Measurements from ENCODE around the gene AGAP9. TPM values are rescaled to one million over a fixed set of nuclear protein-coding genes. Genes with fewer than 3 reads are reported as not detected.
"Not testable (repeated sequence)": the region's sequence is repeated elsewhere in the genome, so short reads cannot be mapped to it uniquely, and the experiment has no call there.

Gene AGAP9
- total and polyA plus RNA-seq, 2 of the 8 experiments (the other 6 are each of a cell fraction or from before 2014, with no cell fraction given): 7.2 to 9.3 TPM

DNA sequence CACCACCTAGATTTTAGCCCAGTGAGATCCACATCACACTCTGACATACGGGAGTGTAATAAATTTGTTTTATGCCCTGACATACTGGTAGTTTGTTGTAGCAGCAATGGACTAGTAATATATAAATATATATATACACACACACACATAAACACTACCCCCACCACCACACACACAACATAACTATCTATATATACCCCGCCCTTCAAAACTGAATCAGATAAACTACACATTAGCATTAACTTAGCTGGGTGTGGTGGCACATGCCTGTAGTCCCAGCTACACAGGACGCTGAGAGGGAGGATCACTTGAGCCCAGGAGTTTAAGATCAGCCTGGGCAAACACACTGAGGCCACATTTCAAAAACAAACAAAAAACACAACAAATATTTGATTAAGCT lies 13.0 kb upstream of the AGAP9 start:
- CTCF ChIA-PET (ENCODE audit: partially characterized antibody): not testable (repeated sequence)

DNA sequence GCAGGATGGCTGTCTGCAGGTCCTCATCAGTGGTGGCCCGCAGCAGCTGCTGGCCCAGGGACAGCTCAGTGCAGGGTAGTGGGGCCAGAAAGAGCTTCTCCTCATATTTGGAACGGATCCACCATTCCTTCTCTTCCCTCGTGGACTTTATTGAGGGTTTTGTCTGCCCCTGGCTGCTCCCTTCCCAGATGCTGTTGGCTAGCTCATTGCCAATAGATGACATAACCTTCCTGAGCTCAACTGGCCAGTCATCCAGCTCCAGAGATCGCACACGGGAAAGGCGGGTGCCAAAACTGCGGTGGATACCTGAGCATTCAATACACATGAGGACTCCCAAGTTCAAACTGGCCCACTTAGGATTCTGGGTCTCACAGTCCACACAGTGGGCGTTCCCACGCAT lies 21.1 kb downstream of the AGAP9 start:
- H3K23me2 ChIP-seq (ENCODE audit: low read depth, low read length); H3K18ac ChIP-seq (ENCODE audit: extremely low read depth, low read length); H3K4me3 ChIP-seq (ENCODE audit: extremely low read depth in 1 of 4, insufficient read depth in 2 of 4, low read depth in 3 of 4, low read length in 4 of 4); H3K36me3 ChIP-seq (ENCODE audit: control insufficient read depth in 2 of 4, insufficient read depth in 4 of 4, low read length in 3 of 4); H2AK5ac ChIP-seq (ENCODE audit: low read depth, low read length); H3K4me2 ChIP-seq (ENCODE audit: insufficient read depth in 1 of 2, low read depth in 2 of 2, low read length in 2 of 2); H3K27ac ChIP-seq (ENCODE audit: low read depth, low read length); H4K5ac ChIP-seq (ENCODE audit: insufficient read length, low read depth, low read length); DNase-seq (ENCODE audit: low read depth in 1 of 2, low spot score in 2 of 2); H3K27me3 ChIP-seq (replicated peaks in 1 of 4; ENCODE audit: control insufficient read depth in 3 of 4, extremely low read depth in 1 of 4, insufficient read depth in 3 of 4, low read length in 3 of 4); H3K56ac ChIP-seq (replicated peaks; ENCODE audit: insufficient read length, low read depth, low read length); H3K79me1 ChIP-seq (ENCODE audit: low read depth, low read length); H4K91ac ChIP-seq (replicated peaks; ENCODE audit: insufficient read length, low read length); H2BK120ac ChIP-seq (replicated peaks; ENCODE audit: low read depth, low read length); FAIRE-seq; POLR2A ChIA-PET (ENCODE audit: partially characterized antibody); H2AFZ ChIP-seq (ENCODE audit: low read length); H3K79me2 ChIP-seq (ENCODE audit: control insufficient read depth in 1 of 2, insufficient read depth in 2 of 2, low read length in 2 of 2); H2BK20ac ChIP-seq (ENCODE audit: low read length); H2BK5ac ChIP-seq (ENCODE audit: low read depth, low read length); H3K4me1 ChIP-seq (replicated peaks in 1 of 4; ENCODE audit: control insufficient read depth in 3 of 4, insufficient read depth in 4 of 4, low read length in 3 of 4); H3K4ac ChIP-seq (replicated peaks; ENCODE audit: insufficient read length, low read depth, low read length); H3K9ac ChIP-seq (replicated peaks in 1 of 4; ENCODE audit: extremely low read depth in 1 of 4, low read depth in 3 of 4, low read length in 3 of 4); H4K20me1 ChIP-seq (replicated peaks in 1 of 2; ENCODE audit: control insufficient read depth in 1 of 2, insufficient read depth in 2 of 2, low read length in 2 of 2); H4K8ac ChIP-seq (ENCODE audit: extremely low read depth, insufficient read depth, low read length); H3K9me3 ChIP-seq (ENCODE audit: insufficient read depth in 2 of 2, low read depth in 1 of 2, low read length in 1 of 2); H3K14ac ChIP-seq (ENCODE audit: insufficient read length); H2BK15ac ChIP-seq (ENCODE audit: low read length); H2BK12ac ChIP-seq (ENCODE audit: low read depth, low read length); H3K23ac ChIP-seq (ENCODE audit: insufficient read length); CTCF ChIA-PET (ENCODE audit: partially characterized antibody): not testable (repeated sequence)
- whole genome bisulfite sequencing, 2 experiments (ENCODE audit: extremely low coverage in 1 of 2, insufficient coverage in 1 of 2, insufficient read length in 1 of 2, insufficient replicate concordance in 2 of 2, low coverage in 1 of 2, low lambda C conversion rate in 2 of 2, missing lambda C conversion rate in 1 of 2): 92% methylated on average over 7 of the region's 9 CpGs; no CpG with 5 or more reads in 1 of the 2 experiments

More for the DNA sequence above, 13.0 kb upstream of the AGAP9 start:
- H3K4me1 ChIP-seq (replicated peaks in 1 of 4; ENCODE audit: control insufficient read depth in 3 of 4, insufficient read depth in 4 of 4, low read length in 3 of 4); H3K36me3 ChIP-seq (ENCODE audit: control insufficient read depth in 2 of 4, insufficient read depth in 4 of 4, low read length in 3 of 4); H3K27me3 ChIP-seq (replicated peaks in 1 of 4; ENCODE audit: control insufficient read depth in 3 of 4, extremely low read depth in 1 of 4, insufficient read depth in 3 of 4, low read length in 3 of 4); H3K18ac ChIP-seq (ENCODE audit: extremely low read depth, low read length); H2AK5ac ChIP-seq (ENCODE audit: low read depth, low read length); H4K20me1 ChIP-seq (replicated peaks in 1 of 2; ENCODE audit: control insufficient read depth in 1 of 2, insufficient read depth in 2 of 2, low read length in 2 of 2); H3K9me3 ChIP-seq (ENCODE audit: insufficient read depth in 2 of 2, low read depth in 1 of 2, low read length in 1 of 2); H3K56ac ChIP-seq (replicated peaks; ENCODE audit: insufficient read length, low read depth, low read length); POLR2A ChIA-PET (ENCODE audit: partially characterized antibody); FAIRE-seq; DNase-seq (ENCODE audit: low read depth in 1 of 2, low spot score in 2 of 2); H2BK5ac ChIP-seq (ENCODE audit: low read depth, low read length); H3K9ac ChIP-seq (replicated peaks in 1 of 4; ENCODE audit: extremely low read depth in 1 of 4, low read depth in 3 of 4, low read length in 3 of 4); H3K14ac ChIP-seq (ENCODE audit: insufficient read length); H4K5ac ChIP-seq (ENCODE audit: insufficient read length, low read depth, low read length); H3K79me2 ChIP-seq (ENCODE audit: control insufficient read depth in 1 of 2, insufficient read depth in 2 of 2, low read length in 2 of 2); H4K91ac ChIP-seq (replicated peaks; ENCODE audit: insufficient read length, low read length); H3K79me1 ChIP-seq (ENCODE audit: low read depth, low read length); H3K23ac ChIP-seq (ENCODE audit: insufficient read length); H3K4ac ChIP-seq (replicated peaks; ENCODE audit: insufficient read length, low read depth, low read length); H3K4me3 ChIP-seq (ENCODE audit: extremely low read depth in 1 of 4, insufficient read depth in 2 of 4, low read depth in 3 of 4, low read length in 4 of 4); H2BK120ac ChIP-seq (replicated peaks; ENCODE audit: low read depth, low read length); H2AFZ ChIP-seq (ENCODE audit: low read length); H2BK12ac ChIP-seq (ENCODE audit: low read depth, low read length); H3K23me2 ChIP-seq (ENCODE audit: low read depth, low read length); H2BK15ac ChIP-seq (ENCODE audit: low read length); H4K8ac ChIP-seq (ENCODE audit: extremely low read depth, insufficient read depth, low read length); H2BK20ac ChIP-seq (ENCODE audit: low read length); H3K27ac ChIP-seq (ENCODE audit: low read depth, low read length); H3K4me2 ChIP-seq (ENCODE audit: insufficient read depth in 1 of 2, low read depth in 2 of 2, low read length in 2 of 2): not testable (repeated sequence)
- 67% methylated on average over 1 of the region's 3 CpGs; no CpG with 5 or more reads in 1 of the 2 experiments for WGBS, 2 experiments (ENCODE audit: extremely low coverage in 1 of 2, insufficient coverage in 1 of 2, insufficient read length in 1 of 2, insufficient replicate concordance in 2 of 2, low coverage in 1 of 2, low lambda C conversion rate in 2 of 2, missing lambda C conversion rate in 1 of 2)
